ENCODE results near the gene DLGAP1.

DNA sequence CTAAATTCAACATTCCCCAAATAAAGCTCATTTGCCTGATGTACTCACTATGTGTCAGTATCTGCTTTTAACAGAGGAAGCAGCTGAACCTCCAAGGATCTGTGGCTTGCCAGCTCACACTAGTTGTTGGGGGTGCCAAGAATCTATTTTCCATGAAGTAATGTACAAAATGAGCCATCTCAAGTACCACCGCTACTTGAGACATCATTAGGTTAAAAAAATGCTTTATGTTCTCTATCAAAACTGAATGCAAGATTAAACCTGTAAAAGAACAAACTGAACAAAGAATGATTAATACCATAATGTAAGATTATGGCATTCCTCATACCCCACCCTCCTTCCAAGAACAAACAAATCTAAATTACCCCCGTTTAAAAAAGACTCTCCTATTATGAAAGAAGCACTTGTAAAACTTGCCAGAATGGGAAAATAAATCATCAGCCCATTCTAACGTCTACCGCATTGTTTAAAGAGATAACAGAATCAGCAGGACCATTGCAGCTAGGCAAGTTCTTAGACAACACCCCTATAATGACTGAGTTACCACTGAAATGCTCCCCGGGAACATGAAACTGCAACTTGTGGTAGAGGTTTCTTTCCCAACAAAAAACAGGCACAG lies 471.6 kb downstream of the DLGAP1 start:
- TF ChIP-seq POLR2A (IDR thresholded peaks at IDR 0.05; ENCODE audit: low read length) (no peak), GATA1 (IDR thresholded peaks at IDR 0.05; ENCODE audit: low read depth, low read length) (no peak)

Data from erythroblast (primary cell).